GM12878 (cell line): ENCODE data around the gene CCDC138. TPM values are rescaled to one million over a fixed set of nuclear protein-coding genes. Genes with fewer than 3 reads are reported as not detected.

ENCODE experiments used
- ATAC-seq: fragments of 200-7000 bp; cut with Tn5 transposase; 3 replicates; pipeline ENCODE4 v1.9.1; 2020; ENCODE audit warnings: mild to moderate bottlenecking, moderate library complexity
- BruUV-seq: library from RNA; stranded (reverse); fragments of 400-500 nt; replicated peaks from 2 replicates; lab custom pipeline; 2021; lab: Mats Ljungman, UMichigan
- CTCF ChIA-PET: fragments of 300-600 bp; sonication (Branson Sonifier 250); formaldehyde crosslinking; extraction: SDS; loops from one replicate; lab custom pipeline; 2021; ENCODE audit warnings: inconsistent platforms; lab: Yijun Ruan, JAX
- POLR2A ChIA-PET: fragments of 350-600 bp; formaldehyde crosslinking; extraction: SDS; loops from one replicate; lab custom pipeline; 2021; ENCODE audit warnings: inconsistent platforms; lab: Charles Lee
- RAD21 ChIA-PET: fragments of 300-600 bp; sonication (Branson Sonifier 250); formaldehyde crosslinking; loops from one replicate; lab custom pipeline; 2023; ENCODE audit warnings: antibody characterized with exemption; ENCODE audit not compliant: unreplicated experiment; lab: Charles Lee
- SMC1A ChIA-PET: fragments of 300-600 bp; sonication (Branson Sonifier 250); formaldehyde crosslinking; loops from one replicate; lab custom pipeline; 2023; ENCODE audit not compliant: unreplicated experiment, uncharacterized antibody; lab: Charles Lee
- DNase-seq: peaks from one replicate; pipeline ENCODE4 v3.0.0-alpha.2; 2011; ENCODE audit warnings: low read depth, low spot score
- FAIRE-seq: peaks from 3 replicates; lab custom pipeline; 2011; peaks lifted over from hg19 to GRCh38; lab: Jason Lieb, UNC
- H2AFZ ChIP-seq: 2 replicates; pipeline ENCODE4 v1.6.0; 2011; ENCODE audit warnings: low read depth, low read length, control low read depth; ENCODE audit not compliant: control insufficient read depth
- H3K27ac ChIP-seq: 2 replicates; pipeline ENCODE4 v1.5.1; 2011; ENCODE audit warnings: control low read depth; ENCODE audit not compliant: control insufficient read depth, insufficient read depth
- H3K27me3 ChIP-seq, 2 experiments: replicated peaks in 1 of 2; 2 replicates each; pipeline versions ENCODE4 v1.6.0 to v1.6.1; 2011; ENCODE audit warnings: low read length in 1 of 2; ENCODE audit not compliant: control insufficient read depth in 2 of 2, insufficient read depth in 2 of 2
- H3K36me3 ChIP-seq, 2 experiments: 2 replicates each; pipeline ENCODE4 v1.5.1; 2011; ENCODE audit warnings: low read length in 1 of 2; ENCODE audit not compliant: control insufficient read depth in 2 of 2, insufficient read depth in 2 of 2
- H3K4me1 ChIP-seq: 2 replicates; pipeline ENCODE4 v1.6.1; 2011; ENCODE audit warnings: mild to moderate bottlenecking, low read length, moderate library complexity, mixed read lengths; ENCODE audit not compliant: control insufficient read depth, insufficient read depth
- H3K4me2 ChIP-seq: 2 replicates; pipeline ENCODE4 v1.6.0; 2011; ENCODE audit warnings: control low read depth; ENCODE audit not compliant: control insufficient read depth, insufficient read depth
- H3K4me3 ChIP-seq: fragments of 200-600 bp; sonication (generic); 2 replicates; pipeline ENCODE4 v1.5.1; 2016
- H3K79me2 ChIP-seq: 2 replicates; pipeline ENCODE4 v1.6.0; 2011; ENCODE audit warnings: low read length; ENCODE audit not compliant: control insufficient read depth, insufficient read depth
- H3K9ac ChIP-seq: 2 replicates; pipeline ENCODE4 v1.8.0; 2011; ENCODE audit warnings: low read length, control low read depth, mixed read lengths; ENCODE audit not compliant: control insufficient read depth, insufficient read depth
- H3K9me3 ChIP-seq: replicated peaks from 3 replicates; pipeline ENCODE4 v1.5.1; 2011; ENCODE audit warnings: mild to moderate bottlenecking, low read length; ENCODE audit not compliant: control insufficient read depth, insufficient read depth
- H4K20me1 ChIP-seq: 2 replicates; pipeline ENCODE4 v1.6.0; 2011; ENCODE audit not compliant: control insufficient read depth, insufficient read depth
- IKZF1 ChIP-seq: fragments of 450-650 bp; conservative IDR thresholded peaks from 2 replicates; pipeline ENCODE4 v1.6.1; 2017; ENCODE audit warnings: antibody characterized with exemption, mild to moderate bottlenecking
- MTA2 ChIP-seq: fragments of 450-650 bp; IDR thresholded peaks from 2 replicates; pipeline ENCODE4 v1.6.1; 2016; ENCODE audit warnings: low read depth, mild to moderate bottlenecking, moderate library complexity
- RELA ChIP-seq: fragments of 450-650 bp; IDR thresholded peaks from 2 replicates; pipeline ENCODE4 v1.8.0; 2014; ENCODE audit warnings: borderline replicate concordance; ENCODE audit not compliant: partially characterized antibody
- RUNX3 ChIP-seq: IDR thresholded peaks from 2 replicates; pipeline ENCODE4 v1.6.1; 2012; ENCODE audit warnings: low read length, inconsistent platforms
- TCF7 ChIP-seq: IDR thresholded peaks from 2 replicates; pipeline ENCODE4 v1.6.1; 2014; ENCODE audit warnings: antibody characterized with exemption, borderline replicate concordance
- ZNF217 ChIP-seq: fragments of 450-650 bp; IDR thresholded peaks from 2 replicates; pipeline ENCODE4 v1.6.1; 2017; ENCODE audit warnings: antibody characterized with exemption, mild to moderate bottlenecking
- WGBS: methylation state at CpG from one replicate; pipeline ENCODE4 v1.1.6; 2016; ENCODE audit warnings: low lambda C conversion rate; ENCODE audit not compliant: insufficient replicate concordance, insufficient coverage; ENCODE audit errors: missing lambda C conversion rate; 5-methylcytosine and 5-hydroxymethylcytosine counted together
- in situ Hi-C: fragments of 300-500 bp; cut with MboI; formaldehyde crosslinking; loops from 9 replicates; pipeline ENCODE4 v1.14.3; 2018; ENCODE audit warnings: mixed read lengths
- intact Hi-C: fragments of 100-400 bp; cut with micrococcal nuclease; formaldehyde crosslinking; loops from one replicate; pipeline ENCODE4 v1.14.2; 2022; ENCODE audit not compliant: unreplicated experiment
- polyA plus RNA-seq, 11 experiments: library from polyadenylated mRNA; depleted of rRNA in 4 of 11; unstranded in 6 of 11; stranded (reverse) in 5 of 11; fragments of >200 nt; fragmentation: Nextera tagmentation in 4 of 11; fragmentation: Illumina TruSeq in 1 of 11; extraction: Ambion mirVana in 4 of 11; extraction: Trizol in 1 of 11; gene quantifications; 1 replicate in 1 of 11; 2 replicates in 10 of 11; pipeline versions ENCODE4 v1.2.1 to v1.2.3, GENCODE V29; 2011 to 2016; ENCODE audit warnings: inconsistent platforms in 2 of 11, missing spikeins in 2 of 11, low read depth in 1 of 11
- total RNA-seq, 4 experiments: library from RNA; depleted of rRNA in 3 of 4; stranded (reverse); fragments of >200 nt in 3 of 4; fragmentation: Illumina TruSeq in 1 of 4; extraction: Trizol in 1 of 4; gene quantifications; 2 replicates each; pipeline versions ENCODE4 v1.2.1 to v1.2.3, GENCODE V29; 2013 to 2021
- TF ChIP-seq, protein P1 (sequence below): fragments of 150-350 bp; IDR thresholded peaks from 2 replicates; pipeline ENCODE4 v1.6.1; 2014; ENCODE audit warnings: mild to moderate bottlenecking, low read depth, low read length
- TF ChIP-seq, protein P2 (sequence below): fragments of 450-650 bp; IDR thresholded peaks from 2 replicates; pipeline ENCODE4 v1.6.1; 2017; ENCODE audit warnings: low read depth, mild to moderate bottlenecking, moderate library complexity
- TF ChIP-seq, protein P3 (sequence below): fragments of 450-650 bp; formaldehyde crosslinking; IDR thresholded peaks from 2 replicates; pipeline ENCODE4 v1.5.0; 2022; ENCODE audit warnings: mild to moderate bottlenecking, missing genetic modification characterization
- TF ChIP-seq, protein P4 (sequence below): fragments of 450-650 bp; IDR thresholded peaks from 2 replicates; pipeline ENCODE4 v1.6.1; 2018; ENCODE audit warnings: borderline replicate concordance, mild to moderate bottlenecking; ENCODE audit not compliant: partially characterized antibody

CCDC138 gene
- total and polyA plus RNA-seq, 10 of the 15 experiments (the other 5 are each of a cell fraction or from before 2014, with no cell fraction given) = 7.9 to 19.4 (median 13.0) TPM

DNA sequence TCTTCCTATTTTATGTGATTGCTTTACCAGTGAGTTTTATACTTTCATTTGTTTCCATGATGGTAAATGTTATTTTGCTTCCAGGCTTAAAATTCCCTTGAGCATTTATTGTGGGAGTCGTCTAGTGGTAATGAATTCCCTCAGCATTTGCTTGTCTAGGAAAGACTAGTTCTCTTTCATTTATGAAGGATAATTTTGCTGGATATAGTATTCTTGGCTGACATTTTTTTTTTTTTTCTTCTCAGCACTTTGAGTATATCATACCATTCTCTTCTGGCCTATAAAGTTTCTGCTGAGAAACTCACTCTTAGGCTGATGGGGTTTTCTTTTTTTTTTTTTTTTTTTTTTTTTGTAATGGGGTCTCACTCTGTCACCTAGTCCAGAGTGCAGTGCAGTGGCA is 103.3 kb downstream of the CCDC138 start:
- no TSS peak for BruUV-seq
- no peak for ATAC-seq
- FAIRE-seq = no peak
- no peaks in the 10 kb centered on the region for H3K79me2 ChIP-seq
- no peak overlapping the region for H3K4me2 ChIP-seq
- no peak overlapping the region for H3K9ac ChIP-seq
- H2AFZ ChIP-seq = no peak overlapping the region
- RAD21 ChIA-PET = no interaction called here
- no peak for DNase-seq
- H3K36me3 ChIP-seq = no peaks in the 10 kb centered on the region
- H3K4me1 ChIP-seq = no peaks in the 10 kb centered on the region
- CTCF ChIA-PET = no interaction called here
- no peaks in the 10 kb centered on the region; the same call in 2 of the 3 replicates for H3K9me3 ChIP-seq
- intact Hi-C loops (no loop called here), in situ Hi-C loops (no loop called here)
- SMC1A ChIA-PET = no interaction called here
- H3K27ac ChIP-seq = no peak overlapping the region
- TF ChIP-seq RELA (no peak), MTA2 (no peak), RUNX3 (no peak), TCF7 (no peak), IKZF1 (no peak), ZNF217 (no peak)
- TF ChIP-seq, protein P1, sequence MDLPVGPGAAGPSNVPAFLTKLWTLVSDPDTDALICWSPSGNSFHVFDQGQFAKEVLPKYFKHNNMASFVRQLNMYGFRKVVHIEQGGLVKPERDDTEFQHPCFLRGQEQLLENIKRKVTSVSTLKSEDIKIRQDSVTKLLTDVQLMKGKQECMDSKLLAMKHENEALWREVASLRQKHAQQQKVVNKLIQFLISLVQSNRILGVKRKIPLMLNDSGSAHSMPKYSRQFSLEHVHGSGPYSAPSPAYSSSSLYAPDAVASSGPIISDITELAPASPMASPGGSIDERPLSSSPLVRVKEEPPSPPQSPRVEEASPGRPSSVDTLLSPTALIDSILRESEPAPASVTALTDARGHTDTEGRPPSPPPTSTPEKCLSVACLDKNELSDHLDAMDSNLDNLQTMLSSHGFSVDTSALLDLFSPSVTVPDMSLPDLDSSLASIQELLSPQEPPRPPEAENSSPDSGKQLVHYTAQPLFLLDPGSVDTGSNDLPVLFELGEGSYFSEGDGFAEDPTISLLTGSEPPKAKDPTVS = no peak
- TF ChIP-seq, protein P2, sequence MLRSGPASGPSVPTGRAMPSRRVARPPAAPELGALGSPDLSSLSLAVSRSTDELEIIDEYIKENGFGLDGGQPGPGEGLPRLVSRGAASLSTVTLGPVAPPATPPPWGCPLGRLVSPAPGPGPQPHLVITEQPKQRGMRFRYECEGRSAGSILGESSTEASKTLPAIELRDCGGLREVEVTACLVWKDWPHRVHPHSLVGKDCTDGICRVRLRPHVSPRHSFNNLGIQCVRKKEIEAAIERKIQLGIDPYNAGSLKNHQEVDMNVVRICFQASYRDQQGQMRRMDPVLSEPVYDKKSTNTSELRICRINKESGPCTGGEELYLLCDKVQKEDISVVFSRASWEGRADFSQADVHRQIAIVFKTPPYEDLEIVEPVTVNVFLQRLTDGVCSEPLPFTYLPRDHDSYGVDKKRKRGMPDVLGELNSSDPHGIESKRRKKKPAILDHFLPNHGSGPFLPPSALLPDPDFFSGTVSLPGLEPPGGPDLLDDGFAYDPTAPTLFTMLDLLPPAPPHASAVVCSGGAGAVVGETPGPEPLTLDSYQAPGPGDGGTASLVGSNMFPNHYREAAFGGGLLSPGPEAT = no peak
- TF ChIP-seq, protein P3, sequence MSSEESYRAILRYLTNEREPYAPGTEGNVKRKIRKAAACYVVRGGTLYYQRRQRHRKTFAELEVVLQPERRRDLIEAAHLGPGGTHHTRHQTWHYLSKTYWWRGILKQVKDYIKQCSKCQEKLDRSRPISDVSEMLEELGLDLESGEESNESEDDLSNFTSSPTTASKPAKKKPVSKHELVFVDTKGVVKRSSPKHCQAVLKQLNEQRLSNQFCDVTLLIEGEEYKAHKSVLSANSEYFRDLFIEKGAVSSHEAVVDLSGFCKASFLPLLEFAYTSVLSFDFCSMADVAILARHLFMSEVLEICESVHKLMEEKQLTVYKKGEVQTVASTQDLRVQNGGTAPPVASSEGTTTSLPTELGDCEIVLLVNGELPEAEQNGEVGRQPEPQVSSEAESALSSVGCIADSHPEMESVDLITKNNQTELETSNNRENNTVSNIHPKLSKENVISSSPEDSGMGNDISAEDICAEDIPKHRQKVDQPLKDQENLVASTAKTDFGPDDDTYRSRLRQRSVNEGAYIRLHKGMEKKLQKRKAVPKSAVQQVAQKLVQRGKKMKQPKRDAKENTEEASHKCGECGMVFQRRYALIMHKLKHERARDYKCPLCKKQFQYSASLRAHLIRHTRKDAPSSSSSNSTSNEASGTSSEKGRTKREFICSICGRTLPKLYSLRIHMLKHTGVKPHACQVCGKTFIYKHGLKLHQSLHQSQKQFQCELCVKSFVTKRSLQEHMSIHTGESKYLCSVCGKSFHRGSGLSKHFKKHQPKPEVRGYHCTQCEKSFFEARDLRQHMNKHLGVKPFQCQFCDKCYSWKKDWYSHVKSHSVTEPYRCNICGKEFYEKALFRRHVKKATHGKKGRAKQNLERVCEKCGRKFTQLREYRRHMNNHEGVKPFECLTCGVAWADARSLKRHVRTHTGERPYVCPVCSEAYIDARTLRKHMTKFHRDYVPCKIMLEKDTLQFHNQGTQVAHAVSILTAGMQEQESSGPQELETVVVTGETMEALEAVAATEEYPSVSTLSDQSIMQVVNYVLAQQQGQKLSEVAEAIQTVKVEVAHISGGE = no peak
- TF ChIP-seq, protein P4, sequence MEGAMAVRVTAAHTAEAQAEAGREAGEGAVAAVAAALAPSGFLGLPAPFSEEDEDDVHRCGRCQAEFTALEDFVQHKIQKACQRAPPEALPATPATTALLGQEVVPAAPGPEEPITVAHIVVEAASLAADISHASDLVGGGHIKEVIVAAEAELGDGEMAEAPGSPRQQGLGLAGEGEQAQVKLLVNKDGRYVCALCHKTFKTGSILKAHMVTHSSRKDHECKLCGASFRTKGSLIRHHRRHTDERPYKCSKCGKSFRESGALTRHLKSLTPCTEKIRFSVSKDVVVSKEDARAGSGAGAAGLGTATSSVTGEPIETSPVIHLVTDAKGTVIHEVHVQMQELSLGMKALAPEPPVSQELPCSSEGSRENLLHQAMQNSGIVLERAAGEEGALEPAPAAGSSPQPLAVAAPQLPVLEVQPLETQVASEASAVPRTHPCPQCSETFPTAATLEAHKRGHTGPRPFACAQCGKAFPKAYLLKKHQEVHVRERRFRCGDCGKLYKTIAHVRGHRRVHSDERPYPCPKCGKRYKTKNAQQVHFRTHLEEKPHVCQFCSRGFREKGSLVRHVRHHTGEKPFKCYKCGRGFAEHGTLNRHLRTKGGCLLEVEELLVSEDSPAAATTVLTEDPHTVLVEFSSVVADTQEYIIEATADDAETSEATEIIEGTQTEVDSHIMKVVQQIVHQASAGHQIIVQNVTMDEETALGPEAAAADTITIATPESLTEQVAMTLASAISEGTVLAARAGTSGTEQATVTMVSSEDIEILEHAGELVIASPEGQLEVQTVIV = no peak
- no peaks in the 10 kb centered on the region for H3K27me3 ChIP-seq
- H4K20me1 ChIP-seq = no peaks in the 10 kb centered on the region
- POLR2A ChIA-PET = no interaction called here
- WGBS = 93% methylated on average over 1 of the region's 1 CpG
- H3K4me3 ChIP-seq = no peak overlapping the region
